GM19025 (cell line): Measurements from ENCODE around the gene COQ8B.
"Not testable (repeated sequence)": the region's sequence is repeated elsewhere in the genome, so short reads cannot be mapped to it uniquely, and the experiment has no call there.

Experiments
- ATAC-seq: cut with Tn5 transposase; IDR thresholded peaks from one replicate; pipeline ENCODE4 v1.9.1; 2021; ENCODE audit warnings: mild to moderate bottlenecking, low read depth, moderate library complexity; ENCODE audit not compliant: unreplicated experiment

The COQ8B gene

GRCh38 chr19:40716482-40717324 is at the start of gene COQ8B, which contains the start of gene ITPKC:
Gene COQ8B (minus strand): TSS chr19:40716886. CDS start chr19:40714632, 2,254 bp downstream.
Gene ITPKC (plus strand): TSS chr19:40717112. CDS start chr19:40717136, 24 bp downstream.
- ATAC-seq = peak; percentile 70

GRCh38 chr19:40766385-40766784 is 49.7 kb upstream of the COQ8B start:
- not testable (repeated sequence) for ATAC-seq

- ATAC-seq = no peak
Measured at GRCh38 chr19:40763963-40764362, 47.3 kb upstream of the COQ8B start.

GRCh38 chr19:40763526-40763925 is 46.8 kb upstream of the COQ8B start:
- no peak for ATAC-seq

GRCh38 chr19:40762754-40763470 is 46.2 kb upstream of the COQ8B start:
- ATAC-seq = no peak

GRCh38 chr19:40759352-40759751 is 42.7 kb upstream of the COQ8B start:
- no peak for ATAC-seq

- no peak for ATAC-seq
Measured at GRCh38 chr19:40758491-40758890, 41.8 kb upstream of the COQ8B start.

GRCh38 chr19:40756502-40757110 is 39.9 kb upstream of the COQ8B start:
- ATAC-seq = no peak

- ATAC-seq = no peak
Measured at GRCh38 chr19:40755791-40756190, 39.1 kb upstream of the COQ8B start.

GRCh38 chr19:40755248-40755624 is 38.5 kb upstream of the COQ8B start:
- ATAC-seq = no peak

- no peak for ATAC-seq
Measured at GRCh38 chr19:40754611-40755247, 38.0 kb upstream of the COQ8B start.

- no peak for ATAC-seq
Measured at GRCh38 chr19:40752257-40752781, 35.6 kb upstream of the COQ8B start.

- peak; percentile 37 for ATAC-seq
Measured at GRCh38 chr19:40750874-40751537, 34.3 kb upstream of the COQ8B start, which contains the start of gene SNRPA. Gene SNRPA (plus strand): TSS chr19:40751203. CDS start chr19:40751409, 206 bp downstream.

- ATAC-seq = peak; percentile 80
Measured at GRCh38 chr19:40750058-40750873, 33.6 kb upstream of the COQ8B start, which contains the start of gene ACTMAP. Gene ACTMAP (minus strand): TSS chr19:40750477. CDS start chr19:40749803, 674 bp downstream.

GRCh38 chr19:40747536-40747935 is 30.9 kb upstream of the COQ8B start:
- no peak for ATAC-seq

- no peak for ATAC-seq
Measured at GRCh38 chr19:40745402-40745780, 28.7 kb upstream of the COQ8B start.

GRCh38 chr19:40744554-40745401 is 28.1 kb upstream of the COQ8B start:
- ATAC-seq = no peak

- no peak for ATAC-seq
Measured at GRCh38 chr19:40743926-40744325, 27.2 kb upstream of the COQ8B start.
